Naive thymus-derived CD4-positive, alpha-beta T cell (primary cell): ENCODE results near the gene FBXO27. TPM values are rescaled to one million over a fixed set of nuclear protein-coding genes. Genes with fewer than 3 reads are reported as not detected.

Source experiments
- ATAC-seq: fragments of 150-1000 bp; cut with Tn5 transposase; 2 replicates; pipeline ENCODE4 v1.10.0; 2021; ENCODE audit warnings: mild to moderate bottlenecking, moderate library complexity
- CTCF ChIA-PET: fragments of 350-600 bp; sonication (Branson Sonifier 250); formaldehyde crosslinking; loops from one replicate; lab custom pipeline; 2021; ENCODE audit warnings: antibody characterized with exemption; lab: Charles Lee
- POLR2A ChIA-PET: fragments of 350-600 bp; sonication (Branson Sonifier 250); formaldehyde crosslinking; loops from one replicate; lab custom pipeline; 2021; ENCODE audit warnings: antibody characterized with exemption, inconsistent platforms; lab: Charles Lee
- DNase-seq, 9 donors: peaks; one replicate each; pipeline versions ENCODE4 v3.0.0 to v3.0.0-alpha.2; 2020 to 2022; ENCODE audit warnings: mixed read lengths in 1 of 9
- H3K27ac ChIP-seq: one replicate; pipeline ENCODE4 v1.7.0; 2013; ENCODE audit warnings: mild to moderate bottlenecking, low read depth, low read length, moderate library complexity
- H3K27me3 ChIP-seq, 2 donors: one replicate each; pipeline ENCODE4 v1.7.0; 2013; ENCODE audit warnings: low read length in 2 of 2, mild to moderate bottlenecking in 2 of 2, moderate library complexity in 2 of 2; ENCODE audit not compliant: control insufficient read depth in 2 of 2, insufficient read depth in 2 of 2
- H3K36me3 ChIP-seq, 3 experiments: 1 replicate in 2 of 3; 2 replicates in 1 of 3; pipeline ENCODE4 v1.7.0; 2013; ENCODE audit warnings: low read length in 3 of 3, mild to moderate bottlenecking in 3 of 3, moderate library complexity in 1 of 3; ENCODE audit not compliant: insufficient read depth in 3 of 3, control insufficient read depth in 2 of 3
- H3K4me1 ChIP-seq, 2 donors: one replicate each; pipeline ENCODE4 v1.7.0; 2013; ENCODE audit warnings: low read length in 2 of 2, mild to moderate bottlenecking in 2 of 2, moderate library complexity in 1 of 2; ENCODE audit not compliant: control insufficient read depth in 2 of 2, insufficient read depth in 2 of 2
- H3K4me3 ChIP-seq: 2 replicates; pipeline ENCODE4 v1.7.0; 2013; ENCODE audit warnings: mild to moderate bottlenecking, low read length
- H3K9me3 ChIP-seq, 3 experiments: 1 replicate in 2 of 3; 2 replicates in 1 of 3; pipeline ENCODE4 v1.7.0; 2013; ENCODE audit warnings: low read length in 3 of 3; ENCODE audit not compliant: control insufficient read depth in 2 of 3
- H3K27ac Mint-ChIP-seq, 9 donors: one replicate each; pipeline ENCODE4 v1.8.0; 2020 to 2022; ENCODE audit warnings: mixed read lengths in 9 of 9, mild to moderate bottlenecking in 8 of 9, moderate library complexity in 5 of 9, inconsistent platforms in 2 of 9
- H3K27me3 Mint-ChIP-seq, 5 donors: one replicate each; pipeline ENCODE4 v1.8.0; 2021 to 2022; ENCODE audit warnings: mixed read lengths in 5 of 5, mild to moderate bottlenecking in 1 of 5
- H3K36me3 Mint-ChIP-seq, 5 donors: one replicate each; pipeline ENCODE4 v1.8.0; 2020 to 2022; ENCODE audit warnings: mixed read lengths in 5 of 5, mild to moderate bottlenecking in 3 of 5, inconsistent platforms in 1 of 5
- H3K4me1 Mint-ChIP-seq, 7 donors: one replicate each; pipeline ENCODE4 v1.8.0; 2020 to 2022; ENCODE audit warnings: mixed read lengths in 7 of 7, mild to moderate bottlenecking in 3 of 7, inconsistent platforms in 1 of 7
- H3K4me3 Mint-ChIP-seq, 10 donors: one replicate each; pipeline ENCODE4 v1.8.0; 2020 to 2022; ENCODE audit warnings: mild to moderate bottlenecking in 10 of 10, mixed read lengths in 10 of 10, moderate library complexity in 6 of 10, inconsistent platforms in 2 of 10
- H3K9me3 Mint-ChIP-seq, 11 donors: one replicate each; pipeline ENCODE4 v1.8.0; 2020 to 2022; ENCODE audit warnings: mixed read lengths in 11 of 11, mild to moderate bottlenecking in 4 of 11, inconsistent platforms in 1 of 11, moderate library complexity in 1 of 11
- intact Hi-C, 2 donors: fragments of 100-400 bp; cut with micrococcal nuclease; formaldehyde crosslinking; loops; one replicate each; pipeline ENCODE4 v1.15.1; 2023
- polyA plus RNA-seq, 2 donors: library from polyadenylated mRNA; unstranded; fragments of 300-500 nt; fragmentation: Illumina TruSeq; gene quantifications; one replicate each; pipeline ENCODE4 v1.2.3, GENCODE V29; 2021
- total RNA-seq, 6 experiments: library from RNA in 5 of 6; stranded (reverse) in 5 of 6; gene quantifications; 1 replicate in 5 of 6; 2 replicates in 1 of 6; pipeline ENCODE4 v1.2.3 and lab custom pipeline; 2021 to 2026

FBXO27 gene
- total and polyA plus RNA-seq, 7 experiments from 2014 or later, result 0.35 to 0.48 (median 0.39) TPM; not detected in 4

DNA sequence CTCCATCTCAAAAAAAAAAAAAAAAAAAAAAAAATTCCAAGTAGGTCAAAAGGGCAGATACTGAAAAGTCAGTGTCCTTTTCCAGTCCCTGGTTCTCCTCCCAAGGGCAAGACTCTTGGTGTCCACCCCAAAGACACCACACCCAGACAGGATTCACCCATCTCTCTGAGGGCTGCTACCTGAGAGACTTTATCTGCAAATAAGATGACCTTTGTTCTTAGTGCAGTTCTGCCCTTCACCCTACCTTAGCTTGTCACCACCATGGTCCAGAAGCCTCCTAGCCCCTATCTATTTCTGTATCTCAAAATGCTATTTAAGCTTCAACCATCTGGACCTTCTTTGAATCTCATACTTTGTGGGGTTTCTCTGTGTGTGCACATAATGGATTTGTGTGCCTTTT, 4.2 kb upstream of the FBXO27 start:
- H3K9me3 Mint-ChIP-seq, result peaks cover 0 to 2% (median 0%) of the 10 kb centered on the region in 11 donors
- CTCF ChIA-PET, result interaction anchor here (0.6 kb wide), 1 partner anchor 18 kb away, joined by 4 read pairs; no protein-coding TSS in a partner anchor
- H3K4me1 Mint-ChIP-seq, result peaks cover 0 to 3% (median 0%) of the 10 kb centered on the region in 7 donors
- H3K27ac Mint-ChIP-seq, result no peak overlapping the region
- H3K27me3 Mint-ChIP-seq, result peaks cover 0 to 36% (median 4%) of the 10 kb centered on the region in 5 donors
- DNase-seq (no peak), ATAC-seq (no peak)
- POLR2A ChIA-PET, result no interaction called here
- Histone ChIP-seq H3K4me1 (no peaks in the 10 kb centered on the region), H3K36me3 (no peaks in the 10 kb centered on the region), H3K9me3 (no peaks in the 10 kb centered on the region), H3K4me3 (no peak overlapping the region), H3K27ac (no peak overlapping the region), H3K27me3 (no peaks in the 10 kb centered on the region)
- no peak overlapping the region for H3K4me3 Mint-ChIP-seq
- H3K36me3 Mint-ChIP-seq, result no peaks in the 10 kb centered on the region
- intact Hi-C loops, result no loop called here

DNA sequence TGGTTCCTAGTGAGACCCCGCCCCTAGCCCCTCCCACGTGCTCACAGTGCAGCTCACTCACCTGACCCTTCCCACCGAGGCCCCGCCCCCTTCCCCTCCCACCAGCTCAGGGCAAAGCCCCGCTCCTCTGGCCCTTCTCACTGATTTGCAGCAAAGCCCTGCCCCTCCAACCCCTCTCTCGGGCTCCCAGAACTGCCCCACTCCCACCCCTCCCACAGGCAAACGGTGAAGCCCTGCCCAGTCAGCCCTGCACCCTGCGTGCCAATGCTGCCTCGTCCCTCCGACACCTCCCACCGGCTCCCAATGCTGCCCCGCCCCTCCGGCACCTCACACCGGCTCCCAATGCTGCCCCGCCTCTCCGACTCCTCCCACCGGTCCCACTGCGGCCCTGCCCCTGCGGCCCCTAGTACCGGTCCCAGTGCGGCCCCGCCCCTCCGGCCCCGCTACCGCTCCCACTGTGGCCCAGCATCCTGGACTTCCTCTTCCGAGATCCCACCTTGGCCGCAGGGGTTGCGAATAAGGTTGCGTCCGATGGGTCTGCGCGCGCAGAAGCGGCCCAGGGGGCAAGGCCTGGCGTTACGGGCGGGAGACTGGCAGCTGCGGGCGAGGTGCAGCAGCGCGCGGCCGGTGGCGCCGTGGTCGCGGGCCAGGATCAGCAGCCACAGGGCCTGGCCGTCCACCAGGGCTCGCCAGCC, 834 bp downstream of the FBXO27 start:
- DNase-seq (peak; percentile 25 to 71 (median 39)), ATAC-seq (peak; percentile 84)
- Histone ChIP-seq H3K4me1 (peaks cover 7 to 11% of the 10 kb centered on the region in 2 donors), H3K9me3 (no peaks in the 10 kb centered on the region), H3K36me3 (no peaks in the 10 kb centered on the region), H3K27ac (no peak overlapping the region), H3K27me3 (peaks cover 0 to 4% of the 10 kb centered on the region in 2 donors), H3K4me3 (peak overlapping the region; percentile 51)
- Mint-ChIP-seq H3K27ac (peak overlapping the region in 1 of 9 donors; percentile 59), H3K4me3 (peak overlapping the region; percentile 39 to 88 (median 66)), H3K27me3 (peaks cover 0 to 43% (median 5%) of the 10 kb centered on the region in 5 donors), H3K36me3 (peaks cover 0 to 3% (median 0%) of the 10 kb centered on the region in 5 donors), H3K9me3 (peaks cover 0 to 5% (median 0%) of the 10 kb centered on the region in 11 donors), H3K4me1 (peaks cover 0 to 10% (median 6%) of the 10 kb centered on the region in 7 donors)
- intact Hi-C loops, result loop anchor here in 1 of 2 donors (2.0 kb wide), 1 partner anchor 41 kb away; no protein-coding TSS in a partner anchor
- ChIA-PET POLR2A (no interaction called here), CTCF (no interaction called here)

GRCh38 chr19:39030854-39031367, 1.4 kb downstream of the FBXO27 start:
- Histone ChIP-seq H3K4me3 (peak overlapping the region; percentile 51), H3K36me3 (no peaks in the 10 kb centered on the region), H3K9me3 (no peaks in the 10 kb centered on the region), H3K27me3 (peaks cover 0 to 4% of the 10 kb centered on the region in 2 donors), H3K27ac (no peak overlapping the region), H3K4me1 (peaks cover 7 to 11% of the 10 kb centered on the region in 2 donors)
- Mint-ChIP-seq H3K36me3 (peaks cover 0 to 3% (median 0%) of the 10 kb centered on the region in 5 donors), H3K27ac (peak overlapping the region in 1 of 9 donors; percentile 59), H3K4me3 (peak overlapping the region; percentile 39 to 88 (median 66)), H3K4me1 (peaks cover 0 to 10% (median 6%) of the 10 kb centered on the region in 7 donors), H3K9me3 (peaks cover 0 to 5% (median 0%) of the 10 kb centered on the region in 11 donors), H3K27me3 (peaks cover 0 to 42% (median 5%) of the 10 kb centered on the region in 5 donors)
- DNase-seq (no peak), ATAC-seq (no peak)
- ChIA-PET POLR2A (no interaction called here), CTCF (no interaction called here)
- intact Hi-C loops, result loop anchor here in 1 of 2 donors (2.0 kb wide), 1 partner anchor 42 kb away; no protein-coding TSS in a partner anchor

- H3K27ac ChIP-seq, result no peak overlapping the region
- ChIA-PET POLR2A (no interaction called here), CTCF (no interaction called here)
- H3K4me1 ChIP-seq, result peaks cover 0 to 1% of the 10 kb centered on the region in 2 donors
- Mint-ChIP-seq H3K27me3 (peaks cover 0 to 24% (median 4%) of the 10 kb centered on the region in 5 donors), H3K4me1 (peaks cover 0 to under 1% (median 0%) of the 10 kb centered on the region in 7 donors), H3K9me3 (peaks cover 0 to 9% (median 2%) of the 10 kb centered on the region in 11 donors), H3K36me3 (peaks cover 0 to 3% (median 0%) of the 10 kb centered on the region in 5 donors), H3K4me3 (no peak overlapping the region), H3K27ac (no peak overlapping the region)
- no peaks in the 10 kb centered on the region for H3K36me3 ChIP-seq
- H3K27me3 ChIP-seq, result peaks cover 0 to 4% of the 10 kb centered on the region in 2 donors
- H3K9me3 ChIP-seq, result no peaks in the 10 kb centered on the region
- intact Hi-C loops, result no loop called here
- ATAC-seq (no peak), DNase-seq (no peak)
- no peak overlapping the region for H3K4me3 ChIP-seq
Observed at GRCh38 chr19:39024875-39025641, 7.3 kb downstream of the FBXO27 start.

DNA sequence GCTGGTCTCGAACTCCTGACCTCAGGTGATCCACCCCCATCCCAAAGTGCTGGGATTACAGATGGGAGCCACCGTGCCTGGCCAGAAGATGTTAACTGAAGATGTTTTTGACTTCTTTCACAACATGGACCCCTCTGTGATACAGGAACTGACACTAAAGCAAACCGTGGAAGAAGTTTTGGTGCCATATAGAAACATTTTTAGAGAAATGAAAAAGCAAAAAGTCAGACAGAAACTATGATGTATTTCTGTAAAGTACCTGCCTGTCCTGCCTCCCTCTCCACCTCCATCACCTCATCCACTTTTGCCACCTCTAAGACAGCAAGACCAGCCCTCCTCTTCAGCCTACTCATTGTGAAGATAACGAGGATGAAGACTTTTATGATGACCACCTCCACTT, 11.3 kb downstream of the FBXO27 start:
- Histone ChIP-seq H3K4me1 (no peaks in the 10 kb centered on the region), H3K9me3 (no peaks in the 10 kb centered on the region), H3K4me3 (no peak overlapping the region), H3K27me3 (no peaks in the 10 kb centered on the region), H3K27ac (no peak overlapping the region), H3K36me3 (no peaks in the 10 kb centered on the region)
- no peak for ATAC-seq
- POLR2A ChIA-PET, result no interaction called here
- Mint-ChIP-seq H3K27ac (no peak overlapping the region), H3K4me1 (no peaks in the 10 kb centered on the region), H3K9me3 (peaks cover 0 to 13% (median 4%) of the 10 kb centered on the region in 11 donors), H3K4me3 (no peak overlapping the region), H3K27me3 (peaks cover 4 to 20% (median 11%) of the 10 kb centered on the region in 5 donors), H3K36me3 (no peaks in the 10 kb centered on the region)
- intact Hi-C loops, result no loop called here
- no peak for DNase-seq
- CTCF ChIA-PET, result interaction anchor here (0.7 kb wide), 1 partner anchor 537 kb away, joined by 3 read pairs; no protein-coding TSS in a partner anchor

GRCh38 chr19:39017646-39018045, 14.7 kb downstream of the FBXO27 start:
- H3K36me3 Mint-ChIP-seq, result no peaks in the 10 kb centered on the region
- DNase-seq, result no peak
- H3K27me3 Mint-ChIP-seq, result peaks cover 10 to 27% (median 17%) of the 10 kb centered on the region in 5 donors
- H3K27me3 ChIP-seq, result no peaks in the 10 kb centered on the region
- H3K9me3 ChIP-seq, result no peaks in the 10 kb centered on the region
- no peaks in the 10 kb centered on the region for H3K4me1 Mint-ChIP-seq
- no peak overlapping the region for H3K27ac ChIP-seq
- ChIA-PET CTCF (no interaction called here), POLR2A (no interaction called here)
- peaks cover 0 to 13% (median 4%) of the 10 kb centered on the region in 11 donors for H3K9me3 Mint-ChIP-seq
- no peak for ATAC-seq
- no peak overlapping the region for H3K27ac Mint-ChIP-seq
- no peaks in the 10 kb centered on the region for H3K36me3 ChIP-seq
- H3K4me3 ChIP-seq, result no peak overlapping the region
- H3K4me1 ChIP-seq, result no peaks in the 10 kb centered on the region
- H3K4me3 Mint-ChIP-seq, result no peak overlapping the region
- intact Hi-C loops, result no loop called here
